Trophoblast cell (in vitro differentiated cells and primary cell): Measurements from ENCODE around the gene FAM25G. TPM values are rescaled to one million over a fixed set of nuclear protein-coding genes. Genes with fewer than 3 reads are reported as not detected.
"Not testable (repeated sequence)": the region's sequence is repeated elsewhere in the genome, so short reads cannot be mapped to it uniquely, and the experiment has no call there.

Experiments
- DNase-seq, 2 donors: peaks; one replicate each; pipeline ENCODE4 v3.0.0-alpha.2; 2016
- H2AFZ ChIP-seq: 2 replicates; pipeline ENCODE4 v1.6.1; 2013; ENCODE audit warnings: low read length, moderate library complexity, mild to moderate bottlenecking; ENCODE audit not compliant: insufficient read depth, poor library complexity
- H2AK5ac ChIP-seq: 2 replicates; pipeline ENCODE4 v1.6.1; 2013; ENCODE audit warnings: mild to moderate bottlenecking, low read length
- H2BK120ac ChIP-seq: 2 replicates; pipeline ENCODE4 v1.6.1; 2013; ENCODE audit warnings: low read length, mild to moderate bottlenecking, moderate library complexity; ENCODE audit not compliant: insufficient read depth, poor library complexity
- H2BK12ac ChIP-seq: 2 replicates; pipeline ENCODE4 v1.6.1; 2013; ENCODE audit warnings: mild to moderate bottlenecking, low read length, moderate library complexity
- H2BK5ac ChIP-seq: 2 replicates; pipeline ENCODE4 v1.6.1; 2013; ENCODE audit warnings: low read length, low read depth, moderate library complexity, mild to moderate bottlenecking; ENCODE audit not compliant: poor library complexity
- H3K14ac ChIP-seq: 2 replicates; pipeline ENCODE4 v1.6.1; 2013; ENCODE audit warnings: mild to moderate bottlenecking, low read length
- H3K18ac ChIP-seq: 2 replicates; pipeline ENCODE4 v1.6.1; 2013; ENCODE audit warnings: mild to moderate bottlenecking, low read length
- H3K23ac ChIP-seq: 2 replicates; pipeline ENCODE4 v1.6.1; 2013; ENCODE audit warnings: low read length
- H3K27ac ChIP-seq: 2 replicates; pipeline ENCODE4 v1.5.1; 2013; ENCODE audit warnings: low read depth, mild to moderate bottlenecking, inconsistent platforms, low read length, moderate library complexity
- H3K27me3 ChIP-seq: 2 replicates; pipeline ENCODE4 v1.6.1; 2013; ENCODE audit warnings: inconsistent platforms, mild to moderate bottlenecking, low read length, moderate library complexity; ENCODE audit not compliant: insufficient read depth
- H3K36me3 ChIP-seq, 2 experiments: 1 replicate in 1 of 2; 2 replicates in 1 of 2; pipeline ENCODE4 v1.6.1; 2013; ENCODE audit warnings: low read length in 2 of 2, mild to moderate bottlenecking in 2 of 2, moderate library complexity in 1 of 2; ENCODE audit not compliant: insufficient read depth in 2 of 2, control insufficient read depth in 1 of 2
- H3K4ac ChIP-seq: 2 replicates; pipeline ENCODE4 v1.6.1; 2013; ENCODE audit warnings: low read depth, mild to moderate bottlenecking, low read length, moderate library complexity
- H3K4me1 ChIP-seq, 2 experiments: 1 replicate in 1 of 2; 2 replicates in 1 of 2; pipeline ENCODE4 v1.6.1; 2013; ENCODE audit warnings: low read length in 2 of 2, mild to moderate bottlenecking in 2 of 2, moderate library complexity in 1 of 2; ENCODE audit not compliant: insufficient read depth in 2 of 2, control insufficient read depth in 1 of 2
- H3K4me2 ChIP-seq: 2 replicates; pipeline ENCODE4 v1.6.1; 2013; ENCODE audit warnings: inconsistent platforms, mild to moderate bottlenecking, low read length, moderate library complexity
- H3K4me3 ChIP-seq: 2 replicates; pipeline ENCODE4 v1.5.1; 2013; ENCODE audit warnings: mild to moderate bottlenecking, low read depth, low read length, inconsistent platforms
- H3K79me1 ChIP-seq: one replicate; pipeline ENCODE4 v1.6.1; 2013; ENCODE audit warnings: low read length
- H3K79me2 ChIP-seq: 2 replicates; pipeline ENCODE4 v1.6.1; 2013; ENCODE audit warnings: low read length, mild to moderate bottlenecking; ENCODE audit not compliant: control insufficient read depth, insufficient read depth, poor library complexity
- H3K9ac ChIP-seq: 2 replicates; pipeline ENCODE4 v1.6.1; 2013; ENCODE audit warnings: mild to moderate bottlenecking, low read length
- H3K9me3 ChIP-seq: 2 replicates; pipeline ENCODE4 v1.6.1; 2013; ENCODE audit warnings: low read depth, mild to moderate bottlenecking, control low read depth, inconsistent platforms, low read length; ENCODE audit not compliant: insufficient read depth
- H4K12ac ChIP-seq: 2 replicates; pipeline ENCODE4 v1.6.1; 2013; ENCODE audit warnings: low read depth, mild to moderate bottlenecking, low read length, moderate library complexity
- H4K8ac ChIP-seq: 2 replicates; pipeline ENCODE4 v1.6.1; 2013; ENCODE audit warnings: low read depth, mild to moderate bottlenecking, low read length, moderate library complexity
- H4K91ac ChIP-seq: one replicate; pipeline ENCODE4 v1.6.1; 2013; ENCODE audit warnings: low read depth, mild to moderate bottlenecking, low read length, moderate library complexity
- WGBS: extraction: QIAGEN DNeasy Blood & Tissue Kit; methylation state at CpG from one replicate; pipeline ENCODE4 v1.1.7; 2013; ENCODE audit warnings: missing lambda C conversion rate; ENCODE audit not compliant: insufficient read length, insufficient coverage; ENCODE audit errors: extremely low coverage; 5-methylcytosine and 5-hydroxymethylcytosine counted together
- polyA plus RNA-seq: library from polyadenylated mRNA; stranded (reverse); fragments of 200-250 nt; gene quantifications from 2 replicates; pipeline ENCODE4 v1.2.3, GENCODE V29; 2013

The FAM25G gene
- 0.37 and 0.74 TPM in 2 replicates for polyA plus RNA-seq

DNA sequence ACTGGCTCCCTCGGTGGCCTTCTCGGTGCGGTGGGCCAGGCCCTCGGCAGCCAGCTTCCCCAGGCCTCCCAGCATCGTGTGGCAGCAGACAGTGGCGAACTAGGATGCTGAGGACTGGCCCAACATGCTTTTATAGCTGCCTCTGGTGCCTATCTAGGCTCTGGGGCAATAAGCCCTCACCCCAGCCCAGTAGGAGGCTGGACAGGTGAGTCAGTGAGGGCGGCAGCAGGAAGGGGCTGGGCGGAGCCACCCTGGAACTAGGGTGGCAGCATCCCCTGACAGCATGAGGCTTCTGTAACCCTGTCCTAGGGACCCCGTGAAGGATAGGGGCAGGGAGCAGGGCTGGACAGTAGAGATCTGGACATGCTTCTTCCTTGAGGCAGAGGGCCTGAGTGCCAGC lies at the start of gene FAM25G:
Gene FAM25G, minus strand, starts transcription at position 101 of the 400 bp plus-strand sequence. Its CDS starts 26 bp downstream, at position 75.
- H3K27ac ChIP-seq, H3K36me3 ChIP-seq, H4K91ac ChIP-seq, H4K8ac ChIP-seq, H3K4ac ChIP-seq, H3K27me3 ChIP-seq, H4K12ac ChIP-seq, H3K79me1 ChIP-seq, H3K18ac ChIP-seq, H2BK5ac ChIP-seq, H3K4me3 ChIP-seq, DNase-seq, H3K4me1 ChIP-seq, H2BK120ac ChIP-seq, H3K4me2 ChIP-seq, H3K23ac ChIP-seq, H3K9ac ChIP-seq, H2AK5ac ChIP-seq, H3K79me2 ChIP-seq, H3K9me3 ChIP-seq, H2AFZ ChIP-seq, H2BK12ac ChIP-seq, H3K14ac ChIP-seq: not testable (repeated sequence)
- WGBS, result no CpG with 5 or more reads among the region's 9 CpGs

DNA sequence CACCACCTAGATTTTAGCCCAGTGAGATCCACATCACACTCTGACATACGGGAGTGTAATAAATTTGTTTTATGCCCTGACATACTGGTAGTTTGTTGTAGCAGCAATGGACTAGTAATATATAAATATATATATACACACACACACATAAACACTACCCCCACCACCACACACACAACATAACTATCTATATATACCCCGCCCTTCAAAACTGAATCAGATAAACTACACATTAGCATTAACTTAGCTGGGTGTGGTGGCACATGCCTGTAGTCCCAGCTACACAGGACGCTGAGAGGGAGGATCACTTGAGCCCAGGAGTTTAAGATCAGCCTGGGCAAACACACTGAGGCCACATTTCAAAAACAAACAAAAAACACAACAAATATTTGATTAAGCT lies 44.9 kb upstream of the FAM25G start:
- H3K18ac ChIP-seq, H2BK12ac ChIP-seq, H4K91ac ChIP-seq, H3K4me2 ChIP-seq, H3K79me1 ChIP-seq, H3K79me2 ChIP-seq, H3K4me3 ChIP-seq, H3K27ac ChIP-seq, H3K9me3 ChIP-seq, H3K4ac ChIP-seq, H2BK5ac ChIP-seq, H3K36me3 ChIP-seq, H3K27me3 ChIP-seq, H2AK5ac ChIP-seq, H2AFZ ChIP-seq, H3K14ac ChIP-seq, H3K4me1 ChIP-seq, H3K9ac ChIP-seq, H4K8ac ChIP-seq, DNase-seq, H4K12ac ChIP-seq, H2BK120ac ChIP-seq, H3K23ac ChIP-seq: not testable (repeated sequence)
- WGBS, result no CpG with 5 or more reads among the region's 3 CpGs

DNA sequence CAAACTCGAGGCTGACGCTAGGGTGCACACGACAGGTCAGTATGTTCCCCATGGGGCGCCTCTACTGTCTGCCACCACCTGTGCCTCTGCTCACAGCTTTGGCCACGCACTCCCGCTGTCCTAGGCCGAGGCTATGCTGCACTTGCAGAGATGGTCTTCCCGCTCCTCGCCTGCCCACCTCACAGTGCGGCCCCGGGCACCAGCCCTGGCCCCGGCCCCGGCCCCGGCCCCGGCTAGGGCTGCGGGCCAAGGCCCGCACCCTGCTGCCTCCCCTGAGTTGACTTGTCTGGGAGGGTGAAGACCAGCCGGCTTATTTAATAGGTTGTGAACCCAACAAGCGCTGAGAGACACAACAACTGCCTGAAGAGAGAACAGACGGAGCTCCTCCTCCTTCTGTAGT lies 32.0 kb upstream of the FAM25G start, which contains the start of gene AGAP9:
Gene AGAP9, minus strand, starts transcription at position 164 of the 400 bp plus-strand sequence. Its CDS starts 112 bp downstream, at position 52.
- no CpG with 5 or more reads among the region's 20 CpGs for WGBS
- not testable (repeated sequence) for H3K9ac ChIP-seq, H4K91ac ChIP-seq, H2AFZ ChIP-seq, H4K12ac ChIP-seq, H2AK5ac ChIP-seq, H3K4ac ChIP-seq, DNase-seq, H3K27me3 ChIP-seq, H3K4me3 ChIP-seq, H3K18ac ChIP-seq, H3K14ac ChIP-seq, H2BK5ac ChIP-seq, H2BK12ac ChIP-seq, H3K36me3 ChIP-seq, H3K9me3 ChIP-seq, H3K79me1 ChIP-seq, H2BK120ac ChIP-seq, H3K27ac ChIP-seq, H4K8ac ChIP-seq, H3K79me2 ChIP-seq, H3K4me1 ChIP-seq, H3K23ac ChIP-seq, H3K4me2 ChIP-seq

DNA sequence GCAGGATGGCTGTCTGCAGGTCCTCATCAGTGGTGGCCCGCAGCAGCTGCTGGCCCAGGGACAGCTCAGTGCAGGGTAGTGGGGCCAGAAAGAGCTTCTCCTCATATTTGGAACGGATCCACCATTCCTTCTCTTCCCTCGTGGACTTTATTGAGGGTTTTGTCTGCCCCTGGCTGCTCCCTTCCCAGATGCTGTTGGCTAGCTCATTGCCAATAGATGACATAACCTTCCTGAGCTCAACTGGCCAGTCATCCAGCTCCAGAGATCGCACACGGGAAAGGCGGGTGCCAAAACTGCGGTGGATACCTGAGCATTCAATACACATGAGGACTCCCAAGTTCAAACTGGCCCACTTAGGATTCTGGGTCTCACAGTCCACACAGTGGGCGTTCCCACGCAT lies 10.8 kb upstream of the FAM25G start:
- H3K36me3 ChIP-seq, H3K4me1 ChIP-seq, H3K9ac ChIP-seq, H4K12ac ChIP-seq, H4K8ac ChIP-seq, H3K27me3 ChIP-seq, DNase-seq, H3K23ac ChIP-seq, H3K14ac ChIP-seq, H2BK120ac ChIP-seq, H3K79me1 ChIP-seq, H3K18ac ChIP-seq, H3K4ac ChIP-seq, H3K79me2 ChIP-seq, H3K27ac ChIP-seq, H2BK12ac ChIP-seq, H2AK5ac ChIP-seq, H3K4me2 ChIP-seq, H2AFZ ChIP-seq, H4K91ac ChIP-seq, H2BK5ac ChIP-seq, H3K9me3 ChIP-seq, H3K4me3 ChIP-seq: not testable (repeated sequence)
- no CpG with 5 or more reads among the region's 9 CpGs for WGBS
